ENCODE results near the gene TOMM70. TPM values are rescaled to one million over a fixed set of nuclear protein-coding genes. Genes with fewer than 3 reads are reported as not detected.
"Not testable (repeated sequence)": the region's sequence is repeated elsewhere in the genome, so short reads cannot be mapped to it uniquely, and the experiment has no call there.

The TOMM70 gene
- total RNA-seq, 1 donor from 2014 or later, result 36.3 TPM

- Mint-ChIP-seq H3K36me3 (ENCODE audit: unreplicated experiment) (peaks cover 53% of the 10 kb centered on the region), H3K4me1 (ENCODE audit: unreplicated experiment) (no peaks in the 10 kb centered on the region), H3K27ac (ENCODE audit: unreplicated experiment) (no peak overlapping the region), H3K27me3 (ENCODE audit: unreplicated experiment) (no peaks in the 10 kb centered on the region), H3K9me3 (ENCODE audit: unreplicated experiment) (peaks cover 6% of the 10 kb centered on the region), H3K4me3 (ENCODE audit: unreplicated experiment) (no peak overlapping the region)
- DNase-seq (ENCODE audit: extremely low spot score, unreplicated experiment), result no peak
- TF ChIP-seq, protein P1, sequence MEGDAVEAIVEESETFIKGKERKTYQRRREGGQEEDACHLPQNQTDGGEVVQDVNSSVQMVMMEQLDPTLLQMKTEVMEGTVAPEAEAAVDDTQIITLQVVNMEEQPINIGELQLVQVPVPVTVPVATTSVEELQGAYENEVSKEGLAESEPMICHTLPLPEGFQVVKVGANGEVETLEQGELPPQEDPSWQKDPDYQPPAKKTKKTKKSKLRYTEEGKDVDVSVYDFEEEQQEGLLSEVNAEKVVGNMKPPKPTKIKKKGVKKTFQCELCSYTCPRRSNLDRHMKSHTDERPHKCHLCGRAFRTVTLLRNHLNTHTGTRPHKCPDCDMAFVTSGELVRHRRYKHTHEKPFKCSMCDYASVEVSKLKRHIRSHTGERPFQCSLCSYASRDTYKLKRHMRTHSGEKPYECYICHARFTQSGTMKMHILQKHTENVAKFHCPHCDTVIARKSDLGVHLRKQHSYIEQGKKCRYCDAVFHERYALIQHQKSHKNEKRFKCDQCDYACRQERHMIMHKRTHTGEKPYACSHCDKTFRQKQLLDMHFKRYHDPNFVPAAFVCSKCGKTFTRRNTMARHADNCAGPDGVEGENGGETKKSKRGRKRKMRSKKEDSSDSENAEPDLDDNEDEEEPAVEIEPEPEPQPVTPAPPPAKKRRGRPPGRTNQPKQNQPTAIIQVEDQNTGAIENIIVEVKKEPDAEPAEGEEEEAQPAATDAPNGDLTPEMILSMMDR (IDR thresholded peaks at IDR 0.05), result no peak
These were observed 42.5 kb downstream of the TOMM70 start for GRCh38 chr3:100358413-100358812.

DNA sequence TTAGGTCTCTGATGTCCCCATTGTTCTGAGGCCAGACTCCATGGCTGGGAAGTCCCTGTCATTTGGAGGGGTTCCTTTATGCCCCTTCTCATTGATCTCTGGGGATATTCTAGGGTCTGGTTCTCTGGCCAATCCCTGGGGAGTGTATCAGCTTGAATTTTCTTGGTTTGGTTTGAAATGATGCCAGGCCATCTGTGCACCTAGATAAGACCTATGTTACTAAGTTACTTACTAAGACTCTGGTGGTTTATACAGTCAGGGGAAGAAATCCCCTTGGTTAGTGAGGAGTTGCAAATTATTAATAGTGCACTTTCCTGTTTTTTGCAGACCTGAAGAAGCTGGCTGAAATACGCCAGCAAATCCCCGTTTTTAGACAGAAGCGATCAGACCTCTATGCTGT, 46.0 kb downstream of the TOMM70 start:
- TF ChIP-seq, protein P1 (IDR thresholded peaks at IDR 0.05), result no peak
- no peak overlapping the region for H3K27ac Mint-ChIP-seq (ENCODE audit: unreplicated experiment)
- no peak for DNase-seq (ENCODE audit: extremely low spot score, unreplicated experiment)
- no peaks in the 10 kb centered on the region for H3K9me3 Mint-ChIP-seq (ENCODE audit: unreplicated experiment)
- no peaks in the 10 kb centered on the region for H3K4me1 Mint-ChIP-seq (ENCODE audit: unreplicated experiment)
- H3K27me3 Mint-ChIP-seq (ENCODE audit: unreplicated experiment), result no peaks in the 10 kb centered on the region
- peaks cover 52% of the 10 kb centered on the region for H3K36me3 Mint-ChIP-seq (ENCODE audit: unreplicated experiment)
- no peak overlapping the region for H3K4me3 Mint-ChIP-seq (ENCODE audit: unreplicated experiment)

DNA sequence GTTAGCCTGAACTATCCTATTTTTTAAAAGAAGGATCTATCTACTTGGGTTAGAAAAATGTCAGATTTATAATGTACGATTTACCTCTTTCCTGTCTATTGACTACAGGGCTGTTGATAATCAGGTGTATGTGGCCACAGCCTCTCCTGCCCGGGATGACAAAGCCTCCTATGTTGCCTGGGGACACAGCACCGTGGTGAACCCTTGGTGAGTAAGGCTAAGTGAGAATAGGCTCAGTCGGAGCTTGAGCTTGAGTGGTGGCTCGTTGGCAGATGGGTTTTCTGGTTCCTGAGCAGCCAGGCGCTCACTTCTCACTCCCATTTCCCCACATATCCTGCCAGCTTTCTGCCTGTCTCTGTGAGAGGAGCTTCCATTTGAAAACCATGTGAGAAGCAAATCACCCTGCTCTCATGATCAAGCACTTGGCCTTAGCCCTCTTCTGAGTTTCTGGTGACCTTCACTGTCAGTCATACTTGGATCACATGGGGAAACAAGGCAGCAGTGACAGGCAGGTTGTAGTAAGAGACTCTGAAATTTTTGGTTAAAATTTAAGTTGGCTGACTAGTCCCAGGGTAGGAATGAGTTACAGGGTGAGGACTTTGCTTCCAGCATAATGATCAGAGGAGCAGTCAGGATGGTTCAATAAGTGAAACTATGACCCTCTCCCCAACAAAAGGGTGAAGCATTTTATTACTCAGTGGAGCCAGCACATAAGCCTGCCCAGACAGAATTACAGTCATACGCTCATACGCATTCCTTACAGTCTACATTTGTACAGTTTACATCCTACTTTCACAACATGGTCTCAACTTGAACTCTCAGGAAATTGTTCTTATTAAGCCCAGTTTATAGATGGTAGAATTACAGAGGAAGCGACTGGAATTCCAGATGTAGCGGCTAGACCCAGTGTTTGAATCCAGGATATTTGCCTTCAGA, 48.3 kb downstream of the TOMM70 start:
- Mint-ChIP-seq H3K4me1 (ENCODE audit: unreplicated experiment) (no peaks in the 10 kb centered on the region), H3K9me3 (ENCODE audit: unreplicated experiment) (no peaks in the 10 kb centered on the region), H3K36me3 (ENCODE audit: unreplicated experiment) (peaks cover 58% of the 10 kb centered on the region), H3K27ac (ENCODE audit: unreplicated experiment) (no peak overlapping the region), H3K4me3 (ENCODE audit: unreplicated experiment) (no peak overlapping the region), H3K27me3 (ENCODE audit: unreplicated experiment) (no peaks in the 10 kb centered on the region)
- DNase-seq (ENCODE audit: extremely low spot score, unreplicated experiment), result no peak
- TF ChIP-seq, protein P1 (IDR thresholded peaks at IDR 0.05), result no peak

- H3K27me3 Mint-ChIP-seq (ENCODE audit: unreplicated experiment); H3K27ac Mint-ChIP-seq (ENCODE audit: unreplicated experiment): not testable (repeated sequence)
- H3K36me3 Mint-ChIP-seq (ENCODE audit: unreplicated experiment), result peaks cover 59% of the 10 kb centered on the region
These were observed 49.1 kb downstream of the TOMM70 start for GRCh38 chr3:100351770-100352169.

DNA sequence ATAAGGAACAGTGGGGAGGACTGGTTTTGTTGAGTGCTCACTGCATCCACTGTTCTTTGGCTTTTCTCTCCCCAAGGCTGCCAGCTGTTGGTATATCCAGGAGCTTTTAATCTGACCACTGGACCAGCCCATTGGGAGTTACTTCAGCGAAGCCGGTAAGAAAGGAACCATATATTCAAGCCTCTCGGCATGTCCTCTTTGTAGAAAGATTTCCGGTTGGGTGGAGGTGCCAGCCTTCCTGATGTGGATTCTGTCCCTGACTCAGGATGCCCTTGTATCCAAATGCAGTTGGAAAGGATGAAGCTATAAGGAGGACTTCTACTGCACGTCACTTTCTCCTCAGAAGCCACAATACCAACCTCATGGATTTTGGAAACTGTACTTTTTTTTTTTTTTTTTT, 52.2 kb downstream of the TOMM70 start:
- Mint-ChIP-seq H3K36me3 (ENCODE audit: unreplicated experiment) (peaks cover 63% of the 10 kb centered on the region), H3K27me3 (ENCODE audit: unreplicated experiment) (no peaks in the 10 kb centered on the region), H3K4me1 (ENCODE audit: unreplicated experiment) (no peaks in the 10 kb centered on the region), H3K9me3 (ENCODE audit: unreplicated experiment) (no peaks in the 10 kb centered on the region), H3K4me3 (ENCODE audit: unreplicated experiment) (no peak overlapping the region), H3K27ac (ENCODE audit: unreplicated experiment) (no peak overlapping the region)
- TF ChIP-seq, protein P1 (IDR thresholded peaks at IDR 0.05), result no peak
- DNase-seq (ENCODE audit: extremely low spot score, unreplicated experiment), result no peak

More at GRCh38 chr3:100351770-100352169, 49.1 kb downstream of the TOMM70 start:
- not testable (repeated sequence) for H3K4me1 Mint-ChIP-seq (ENCODE audit: unreplicated experiment); H3K4me3 Mint-ChIP-seq (ENCODE audit: unreplicated experiment); H3K9me3 Mint-ChIP-seq (ENCODE audit: unreplicated experiment); DNase-seq (ENCODE audit: extremely low spot score, unreplicated experiment)

All from osteocyte (in vitro differentiated cells).